Transverse colon (tissue), 4 donors: Measurements from ENCODE around the gene STK33. TPM values are rescaled to one million over a fixed set of nuclear protein-coding genes. Genes with fewer than 3 reads are reported as not detected.

ENCODE experiments used
- DNase-seq: peaks from one replicate; pipeline ENCODE4 v3.0.0-alpha.2; 2019
- H3K27ac ChIP-seq, 4 donors: fragments of 200-600 bp; sonication (generic); 2 replicates each; pipeline ENCODE4 v1.5.1; 2016 to 2018; ENCODE audit warnings: inconsistent platforms in 4 of 4
- H3K27me3 ChIP-seq: fragments of 200-600 bp; sonication (generic); 2 replicates; pipeline ENCODE4 v1.5.1; 2017; ENCODE audit warnings: inconsistent platforms
- H3K36me3 ChIP-seq, 4 donors: fragments of 200-600 bp; sonication (generic); 2 replicates each; pipeline ENCODE4 v1.5.1; 2017 to 2019; ENCODE audit warnings: inconsistent platforms in 4 of 4
- H3K4me1 ChIP-seq, 4 donors: fragments of 200-600 bp; sonication (generic); 2 replicates each; pipeline ENCODE4 v1.5.1; 2017 to 2020; ENCODE audit warnings: inconsistent platforms in 4 of 4
- H3K4me3 ChIP-seq, 4 donors: fragments of 200-600 bp; sonication (generic); 1 replicate in 1 of 4; 2 replicates in 3 of 4; pipeline versions ENCODE4 v1.5.1 to v1.6.1; 2017 to 2019; ENCODE audit warnings: inconsistent platforms in 4 of 4
- H3K9me3 ChIP-seq, 2 donors: fragments of 200-600 bp; sonication (generic); 2 replicates each; pipeline ENCODE4 v1.5.1; 2017 to 2019; ENCODE audit warnings: inconsistent platforms in 2 of 2
- CTCF ChIP-seq, 5 experiments: fragments of 200-600 bp in 3 of 5; fragments of 450-650 bp in 2 of 5; sonication (generic) in 3 of 5; IDR thresholded peaks; 1 replicate in 2 of 5; 2 replicates in 3 of 5; pipeline ENCODE4 v1.5.1; 2016 to 2017; ENCODE audit warnings: antibody characterized with exemption in 5 of 5, inconsistent platforms in 3 of 5, mild to moderate bottlenecking in 2 of 5, moderate library complexity in 1 of 5
- EP300 ChIP-seq: sonication (generic); formaldehyde crosslinking; IDR thresholded peaks from one replicate; pipeline ENCODE4 v1.6.1; 2017; ENCODE audit warnings: antibody characterized with exemption, low read depth
- POLR2A ChIP-seq: fragments of 450-650 bp; IDR thresholded peaks from one replicate; pipeline ENCODE4 v1.6.1; 2016; ENCODE audit warnings: antibody characterized with exemption, mild to moderate bottlenecking, moderate library complexity
- POLR2AphosphoS5 ChIP-seq, 3 donors: sonication (generic); formaldehyde crosslinking; IDR thresholded peaks; one replicate each; pipeline ENCODE4 v1.6.1; 2016; ENCODE audit warnings: antibody characterized with exemption in 3 of 3
- WGBS, 2 donors: methylation state at CpG; one replicate each; pipeline ENCODE4 v1.1.5; 2018; ENCODE audit warnings: low coverage in 1 of 2; 5-methylcytosine and 5-hydroxymethylcytosine counted together
- in situ Hi-C, 4 donors: fragments of 200-750 bp; cut with MboI; loops; one replicate each; pipeline versions ENCODE4 v1.15.0 to v1.15.1; 2017; ENCODE audit warnings: low sequenced_read_pairs in 3 of 4, low pct_ligation_motif_present in 1 of 4, low pct_unique_long_range_greater_than_20kb in 1 of 4
- intact Hi-C: fragments of 100-400 bp; cut with DNase I; formaldehyde crosslinking; loops from one replicate; pipeline ENCODE4 v1.15.1; 2023; ENCODE audit warnings: low total_unique reads
- total RNA-seq, 4 donors: library from RNA; depleted of rRNA; stranded (reverse); fragments of >200 nt; gene quantifications; one replicate each; pipeline ENCODE4 v1.1.0, GENCODE V29; 2016

Gene STK33
- total RNA-seq, 4 donors from 2014 or later, result 2.0 to 14.2 (median 3.8) TPM

- intact Hi-C loops (no loop called here), in situ Hi-C loops (no loop called here)
- no peak for TF ChIP-seq POLR2AphosphoS5 (IDR thresholded peaks at IDR 0.05)
- no peak for TF ChIP-seq POLR2A
- no peak for TF ChIP-seq CTCF (IDR thresholded peaks at IDR 0.05)
- no peak for TF ChIP-seq EP300
- WGBS, 2 donors, result 76 to 79% methylated on average over 4 to 6 of the region's 6 CpGs
- H3K4me1 ChIP-seq, result no peaks in the 10 kb centered on the region
- H3K36me3 ChIP-seq, result peaks cover 0 to 16% (median 3%) of the 10 kb centered on the region in 4 donors
- no peaks in the 10 kb centered on the region for H3K9me3 ChIP-seq
- no peak for DNase-seq
- H3K27ac ChIP-seq, result no peak overlapping the region
- H3K4me3 ChIP-seq, result no peak overlapping the region
- H3K27me3 ChIP-seq, result no peaks in the 10 kb centered on the region
These were observed 37.5 kb upstream of the STK33 start for GRCh38 chr11:8631395-8632118.

- WGBS, 2 donors, result 89% methylated on average over 1 of the region's 2 CpGs; no CpG with 5 or more reads in 1 of the 2 donors
- intact Hi-C loops, result no loop called here
- no peak overlapping the region for H3K4me3 ChIP-seq
- no peak overlapping the region for H3K27ac ChIP-seq
- TF ChIP-seq POLR2AphosphoS5 (IDR thresholded peaks at IDR 0.05), result no peak
- no peak for TF ChIP-seq EP300
- TF ChIP-seq POLR2A, result no peak
- TF ChIP-seq CTCF (IDR thresholded peaks at IDR 0.05), result no peak
- H3K27me3 ChIP-seq, result no peaks in the 10 kb centered on the region
- H3K9me3 ChIP-seq, result no peaks in the 10 kb centered on the region
- no peak for DNase-seq
- no peaks in the 10 kb centered on the region for H3K4me1 ChIP-seq
- H3K36me3 ChIP-seq, result peaks cover 0 to 18% (median 2%) of the 10 kb centered on the region in 4 donors
- in situ Hi-C loops, result no loop called here
These were observed 30.7 kb upstream of the STK33 start for GRCh38 chr11:8624698-8625097.

GRCh38 chr11:8621147-8621546, 27.1 kb upstream of the STK33 start:
- Histone ChIP-seq H3K27ac (no peak overlapping the region), H3K27me3 (no peaks in the 10 kb centered on the region), H3K36me3 (peaks cover 0 to 18% (median 2%) of the 10 kb centered on the region in 4 donors), H3K4me3 (no peak overlapping the region), H3K4me1 (no peaks in the 10 kb centered on the region), H3K9me3 (no peaks in the 10 kb centered on the region)
- in situ Hi-C loops (no loop called here), intact Hi-C loops (no loop called here)
- TF ChIP-seq CTCF (IDR thresholded peaks at IDR 0.05) (no peak), POLR2AphosphoS5 (IDR thresholded peaks at IDR 0.05) (no peak), POLR2A (no peak), EP300 (no peak)
- no peak for DNase-seq
- 71% methylated on average over 3 of the region's 4 CpGs; no CpG with 5 or more reads in 1 of the 2 donors for WGBS, 2 donors

GRCh38 chr11:8617063-8617462, 23.0 kb upstream of the STK33 start:
- no peaks in the 10 kb centered on the region for H3K27me3 ChIP-seq
- H3K4me3 ChIP-seq, result no peak overlapping the region
- no peaks in the 10 kb centered on the region for H3K9me3 ChIP-seq
- intact Hi-C loops, result no loop called here
- 77 to 90% methylated on average over 2 of the region's 2 CpGs for whole genome bisulfite sequencing, 2 donors
- TF ChIP-seq CTCF (IDR thresholded peaks at IDR 0.05) (no peak), POLR2AphosphoS5 (IDR thresholded peaks at IDR 0.05) (no peak), EP300 (no peak), POLR2A (no peak)
- H3K27ac ChIP-seq, result no peak overlapping the region
- H3K36me3 ChIP-seq, result peaks cover 0 to 8% (median 0%) of the 10 kb centered on the region in 4 donors
- no peaks in the 10 kb centered on the region for H3K4me1 ChIP-seq
- in situ Hi-C loops, result no loop called here
- no peak for DNase-seq
